ENCODE measurements around the gene SLC6A6. TPM values are rescaled to one million over a fixed set of nuclear protein-coding genes. Genes with fewer than 3 reads are reported as not detected.

Gene SLC6A6
- 1 to 10 TPM; 4.7 to 8.0 (median 6.9) TPM for polyA plus RNA-seq

- H3K4me1 Mint-ChIP-seq: peaks cover 41 to 44% of the 10 kb centered on the region in 2 donors
These were observed at the start of gene SLC6A6 for GRCh38 chr3:14402304-14402811. TSS of gene SLC6A6 (plus strand) at chr3:14402606. CDS start at chr3:14443635, 41,029 bp downstream.

GRCh38 chr3:14353502-14353901 is 48.9 kb upstream of the SLC6A6 start:
- no peaks in the 10 kb centered on the region for H3K36me3 Mint-ChIP-seq
- no peaks in the 10 kb centered on the region for H3K9me3 Mint-ChIP-seq
- no peak overlapping the region for H3K4me3 Mint-ChIP-seq
- H3K27me3 Mint-ChIP-seq (ENCODE audit: low read depth in 3 of 3): peaks cover 2 to 4% (median 3%) of the 10 kb centered on the region in 3 donors
- DNase-seq: no peak
- H3K4me1 Mint-ChIP-seq: no peaks in the 10 kb centered on the region
- H3K27ac Mint-ChIP-seq: no peak overlapping the region

More at GRCh38 chr3:14402304-14402811, at the start of gene SLC6A6:
- peak within 1 kb of the TSS; percentile 87 to 98 (median 94) for H3K27ac Mint-ChIP-seq
- peaks cover 10 to 22% (median 11%) of the 10 kb centered on the region in 3 donors for H3K27me3 Mint-ChIP-seq (ENCODE audit: low read depth in 3 of 3)
- peaks cover 0 to 2% (median 0%) of the 10 kb centered on the region in 6 donors for H3K9me3 Mint-ChIP-seq
- DNase-seq: peak; percentile 83 to 89 (median 85)
- no peaks in the 10 kb centered on the region for H3K36me3 Mint-ChIP-seq
- peak within 1 kb of the TSS; percentile 96 to 99 (median 97) for H3K4me3 Mint-ChIP-seq

- Mint-ChIP-seq H3K9me3 (no peaks in the 10 kb centered on the region), H3K27me3 (ENCODE audit: low read depth in 3 of 3) (peaks cover 2 to 6% (median 3%) of the 10 kb centered on the region in 3 donors), H3K27ac (peak overlapping the region in 1 of 6 donors; percentile 3), H3K4me1 (no peaks in the 10 kb centered on the region), H3K4me3 (no peak overlapping the region), H3K36me3 (no peaks in the 10 kb centered on the region)
- DNase-seq: no peak
These were observed 44.9 kb upstream of the SLC6A6 start for GRCh38 chr3:14357463-14357862.

DNA sequence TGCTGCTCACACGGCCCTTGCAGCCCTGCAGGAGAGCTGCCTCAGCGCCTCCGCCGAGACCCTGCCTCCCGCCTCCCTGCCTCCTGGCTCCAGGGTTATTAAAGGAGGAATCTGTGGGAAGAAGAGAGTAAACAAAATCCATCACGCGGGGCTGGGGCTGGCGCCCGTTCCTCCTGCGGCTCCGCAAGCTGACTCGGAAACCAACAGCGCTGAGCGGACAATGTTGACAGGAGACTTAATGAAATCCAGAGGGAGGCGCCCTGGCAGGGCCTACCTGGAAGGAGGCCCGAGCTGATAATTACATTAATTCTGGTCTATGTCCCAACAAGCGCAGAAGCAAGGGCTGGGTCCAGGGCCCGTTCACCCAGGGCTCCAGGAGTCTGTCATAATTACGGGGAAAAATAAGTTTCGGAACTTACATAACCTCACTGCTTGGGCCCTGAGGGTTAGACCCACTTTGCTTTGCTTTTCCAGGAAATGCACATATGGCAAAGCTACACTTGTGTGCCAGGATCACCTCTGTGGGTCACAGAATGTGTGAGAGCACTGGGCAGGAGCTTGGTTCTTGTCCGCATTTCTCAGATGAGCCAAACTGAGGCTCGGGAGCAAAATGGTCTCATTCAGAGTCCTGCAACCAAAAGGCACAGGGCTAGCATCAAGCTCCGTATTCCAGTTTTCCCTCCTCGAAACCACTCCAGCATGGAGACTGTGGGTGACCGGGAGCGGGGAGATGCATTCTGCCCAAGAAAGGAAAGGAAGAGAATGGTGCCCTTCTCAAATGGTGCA is 43.8 kb upstream of the SLC6A6 start:
- Mint-ChIP-seq H3K4me1 (no peaks in the 10 kb centered on the region), H3K9me3 (no peaks in the 10 kb centered on the region), H3K4me3 (no peak overlapping the region), H3K36me3 (no peaks in the 10 kb centered on the region), H3K27me3 (ENCODE audit: low read depth in 3 of 3) (peaks cover 2 to 5% (median 3%) of the 10 kb centered on the region in 3 donors), H3K27ac (no peak overlapping the region)
- DNase-seq: no peak

DNA sequence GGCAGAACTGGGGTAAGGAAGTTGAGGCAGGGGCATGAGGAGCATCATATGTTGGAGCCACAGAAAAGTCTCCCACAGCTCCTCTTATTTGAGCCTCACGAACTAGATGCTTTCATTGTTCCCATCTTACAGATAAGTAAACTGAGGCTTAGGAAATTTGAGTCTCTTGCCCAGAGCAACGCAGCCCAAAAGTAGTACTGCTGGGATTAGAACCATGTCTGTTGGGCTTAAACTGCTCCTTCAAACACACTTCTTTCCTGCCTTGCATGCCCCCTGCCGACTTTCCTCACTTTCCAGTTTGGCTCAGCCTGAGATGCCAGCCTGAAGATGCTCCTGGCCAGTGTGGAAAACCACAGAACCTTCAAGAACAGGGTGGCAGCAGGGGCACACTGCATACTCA is 43.1 kb upstream of the SLC6A6 start:
- Mint-ChIP-seq H3K4me3 (no peak overlapping the region), H3K4me1 (no peaks in the 10 kb centered on the region), H3K27me3 (ENCODE audit: low read depth in 3 of 3) (peaks cover 2 to 5% (median 3%) of the 10 kb centered on the region in 3 donors), H3K27ac (peak overlapping the region in 1 of 6 donors; percentile 29), H3K36me3 (no peaks in the 10 kb centered on the region), H3K9me3 (no peaks in the 10 kb centered on the region)
- DNase-seq: no peak

DNA sequence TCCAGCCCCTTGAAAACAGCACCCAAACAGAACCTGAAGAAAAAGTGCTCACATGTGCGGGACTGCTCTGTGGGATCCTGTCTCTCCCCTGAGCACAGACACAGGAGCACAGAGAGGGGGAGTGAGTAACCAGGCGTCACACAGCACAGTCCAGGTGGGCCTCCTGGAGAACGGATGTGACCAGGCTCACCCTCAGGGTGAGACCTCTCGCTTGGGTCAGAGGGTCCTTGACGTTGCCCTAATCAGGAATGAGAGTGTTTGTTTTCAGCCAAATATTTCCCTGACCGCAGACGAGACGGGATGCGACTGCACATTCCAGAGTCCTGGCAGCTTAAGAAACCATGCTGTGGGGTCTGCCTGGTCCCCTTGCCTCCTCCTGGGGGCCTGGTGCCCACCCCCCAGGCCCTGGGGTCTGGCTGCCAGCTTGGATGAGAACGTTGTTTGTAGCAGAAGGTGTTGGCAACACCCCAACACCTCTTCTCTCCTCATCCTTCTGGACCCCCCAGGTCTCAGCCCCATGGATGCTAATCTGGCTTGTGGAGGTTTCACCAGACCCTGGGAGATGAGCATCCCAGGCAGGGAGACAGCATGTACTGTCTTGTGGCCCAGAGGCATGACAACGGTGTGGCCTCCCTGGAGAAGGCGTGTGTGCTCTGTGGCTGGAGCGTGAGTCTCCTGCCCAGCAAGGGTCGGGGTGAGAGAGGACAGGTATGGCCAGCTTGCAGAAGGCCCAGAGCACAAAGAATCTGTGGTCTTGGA is 42.1 kb upstream of the SLC6A6 start:
- H3K27me3 Mint-ChIP-seq (ENCODE audit: low read depth in 3 of 3): peaks cover 3 to 4% (median 4%) of the 10 kb centered on the region in 3 donors
- DNase-seq: no peak
- H3K4me1 Mint-ChIP-seq: no peaks in the 10 kb centered on the region
- H3K36me3 Mint-ChIP-seq: no peaks in the 10 kb centered on the region
- no peak overlapping the region for H3K4me3 Mint-ChIP-seq
- no peaks in the 10 kb centered on the region for H3K9me3 Mint-ChIP-seq
- no peak overlapping the region for H3K27ac Mint-ChIP-seq

- Mint-ChIP-seq H3K27ac (peak overlapping the region in 1 of 6 donors; percentile 21), H3K4me1 (no peaks in the 10 kb centered on the region), H3K9me3 (no peaks in the 10 kb centered on the region), H3K36me3 (no peaks in the 10 kb centered on the region), H3K27me3 (ENCODE audit: low read depth in 3 of 3) (peaks cover 5% of the 10 kb centered on the region in 3 donors), H3K4me3 (no peak overlapping the region)
- no peak for DNase-seq
These were observed 41.2 kb upstream of the SLC6A6 start for GRCh38 chr3:14361068-14361677.

DNA sequence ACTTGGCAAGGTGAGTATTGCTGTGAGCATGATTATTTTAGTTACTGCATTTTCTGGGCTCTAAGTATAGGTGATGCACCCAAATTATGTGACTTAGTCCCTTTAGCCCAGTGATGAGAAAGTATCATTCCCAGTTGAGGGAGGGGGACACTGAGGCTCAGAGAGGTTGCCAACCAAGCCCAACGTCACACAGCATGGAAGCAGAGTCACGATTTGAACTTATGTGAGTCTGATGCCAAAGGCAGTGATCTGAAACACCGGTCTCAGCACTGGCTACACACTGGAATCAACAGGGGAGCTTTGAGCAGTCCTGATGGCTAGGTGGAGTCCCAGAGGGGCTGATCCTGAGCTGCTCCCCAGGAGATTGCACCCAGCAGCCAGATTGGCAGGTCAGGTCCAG is 39.5 kb upstream of the SLC6A6 start:
- no peak for DNase-seq
- H3K4me1 Mint-ChIP-seq: no peaks in the 10 kb centered on the region
- H3K27ac Mint-ChIP-seq: no peak overlapping the region
- no peaks in the 10 kb centered on the region for H3K9me3 Mint-ChIP-seq
- no peaks in the 10 kb centered on the region for H3K36me3 Mint-ChIP-seq
- peaks cover 5 to 7% (median 5%) of the 10 kb centered on the region in 3 donors for H3K27me3 Mint-ChIP-seq (ENCODE audit: low read depth in 3 of 3)
- no peak overlapping the region for H3K4me3 Mint-ChIP-seq

DNA sequence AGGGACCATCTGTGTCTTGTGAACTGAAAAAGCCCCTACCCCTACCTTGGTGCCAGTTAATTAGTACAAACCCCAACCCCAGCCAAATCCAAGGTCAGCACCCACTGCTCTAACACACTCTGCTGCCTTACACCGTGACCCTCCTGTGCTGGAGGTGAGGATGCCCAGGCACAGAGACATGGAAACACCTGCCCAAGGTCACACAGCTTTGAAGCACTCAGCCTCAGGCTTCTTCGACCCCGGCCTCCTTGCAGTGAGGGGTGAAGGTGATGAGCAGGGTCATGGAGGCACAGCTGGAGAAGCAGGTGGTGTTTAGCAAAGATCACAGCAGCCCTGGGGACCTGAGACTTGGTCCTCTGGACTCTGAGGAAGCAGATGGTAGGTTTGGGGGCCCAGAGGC is 39.0 kb upstream of the SLC6A6 start:
- no peak overlapping the region for H3K4me3 Mint-ChIP-seq
- H3K36me3 Mint-ChIP-seq: no peaks in the 10 kb centered on the region
- no peak overlapping the region for H3K27ac Mint-ChIP-seq
- DNase-seq: no peak
- H3K9me3 Mint-ChIP-seq: no peaks in the 10 kb centered on the region
- no peaks in the 10 kb centered on the region for H3K4me1 Mint-ChIP-seq
- H3K27me3 Mint-ChIP-seq (ENCODE audit: low read depth in 3 of 3): peaks cover 5 to 7% (median 5%) of the 10 kb centered on the region in 3 donors

DNA sequence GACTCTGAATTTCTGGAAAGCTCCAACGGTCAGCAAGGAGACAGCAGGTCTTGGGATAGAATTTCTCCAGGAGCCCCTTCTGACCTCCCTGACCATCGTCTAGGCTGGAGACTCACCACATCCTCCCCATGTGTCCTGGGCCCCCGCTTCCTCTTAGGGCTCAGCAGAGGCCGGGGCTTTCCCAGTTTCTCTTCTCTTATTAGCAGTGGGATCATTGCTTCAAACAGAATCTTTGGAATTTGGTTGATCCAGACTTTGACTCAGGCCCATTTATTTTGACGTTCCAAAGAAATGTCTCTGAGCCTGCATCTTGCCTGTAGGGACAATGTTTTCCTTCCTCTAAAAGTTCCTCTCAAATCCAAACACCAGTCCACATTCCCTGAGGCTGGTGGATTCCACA is 38.4 kb upstream of the SLC6A6 start:
- H3K9me3 Mint-ChIP-seq: no peaks in the 10 kb centered on the region
- H3K27me3 Mint-ChIP-seq (ENCODE audit: low read depth in 3 of 3): peaks cover 5 to 7% (median 5%) of the 10 kb centered on the region in 3 donors
- no peak for DNase-seq
- no peaks in the 10 kb centered on the region for H3K36me3 Mint-ChIP-seq
- no peak overlapping the region for H3K27ac Mint-ChIP-seq
- no peak overlapping the region for H3K4me3 Mint-ChIP-seq
- H3K4me1 Mint-ChIP-seq: no peaks in the 10 kb centered on the region

DNA sequence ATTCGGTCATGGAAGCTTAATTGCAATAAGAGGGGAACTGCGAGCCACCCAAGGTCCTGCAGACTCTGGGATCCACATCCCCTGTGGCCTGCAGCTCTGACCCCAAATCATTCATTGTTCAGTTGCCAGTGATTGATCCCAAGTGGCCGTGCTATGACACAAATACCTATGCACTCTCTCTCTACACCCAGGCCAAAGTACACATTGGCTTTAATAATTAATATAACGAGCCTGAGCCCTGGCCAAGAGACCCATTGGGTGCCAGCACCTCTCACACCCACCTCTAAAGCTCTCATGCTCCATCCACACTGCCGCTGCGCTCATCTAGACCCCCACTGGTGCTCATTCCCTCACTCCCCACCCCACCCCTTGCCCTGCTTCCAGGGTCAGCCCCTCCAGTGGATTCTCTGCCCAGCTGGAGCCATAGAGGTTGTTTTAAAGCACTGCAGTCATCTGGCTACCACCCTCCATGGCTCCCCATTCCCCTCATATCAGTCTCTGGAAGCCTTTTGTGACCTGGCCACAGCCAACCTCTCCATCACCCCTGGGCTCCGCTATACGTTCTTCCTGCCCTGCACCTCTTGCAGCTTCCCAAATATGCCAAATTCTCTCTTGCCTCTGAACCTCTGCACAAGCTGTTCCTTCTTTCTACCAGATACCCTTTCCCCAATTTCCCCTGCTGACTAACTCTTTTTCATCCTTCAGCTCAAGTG is 37.7 kb upstream of the SLC6A6 start:
- no peak for DNase-seq
- Mint-ChIP-seq H3K9me3 (no peaks in the 10 kb centered on the region), H3K4me1 (no peaks in the 10 kb centered on the region), H3K27ac (no peak overlapping the region), H3K36me3 (no peaks in the 10 kb centered on the region), H3K4me3 (no peak overlapping the region), H3K27me3 (ENCODE audit: low read depth in 3 of 3) (peaks cover 3 to 7% (median 5%) of the 10 kb centered on the region in 3 donors)

GRCh38 chr3:14366248-14366647 is 36.2 kb upstream of the SLC6A6 start:
- Mint-ChIP-seq H3K4me1 (no peaks in the 10 kb centered on the region), H3K9me3 (no peaks in the 10 kb centered on the region), H3K27me3 (ENCODE audit: low read depth in 3 of 3) (peaks cover 3 to 11% (median 5%) of the 10 kb centered on the region in 3 donors), H3K4me3 (no peak overlapping the region), H3K27ac (no peak overlapping the region), H3K36me3 (no peaks in the 10 kb centered on the region)
- DNase-seq: no peak

Measured in immature natural killer cell (primary cell).